ENCODE results near the gene FLNC.

FLNC gene

DNA sequence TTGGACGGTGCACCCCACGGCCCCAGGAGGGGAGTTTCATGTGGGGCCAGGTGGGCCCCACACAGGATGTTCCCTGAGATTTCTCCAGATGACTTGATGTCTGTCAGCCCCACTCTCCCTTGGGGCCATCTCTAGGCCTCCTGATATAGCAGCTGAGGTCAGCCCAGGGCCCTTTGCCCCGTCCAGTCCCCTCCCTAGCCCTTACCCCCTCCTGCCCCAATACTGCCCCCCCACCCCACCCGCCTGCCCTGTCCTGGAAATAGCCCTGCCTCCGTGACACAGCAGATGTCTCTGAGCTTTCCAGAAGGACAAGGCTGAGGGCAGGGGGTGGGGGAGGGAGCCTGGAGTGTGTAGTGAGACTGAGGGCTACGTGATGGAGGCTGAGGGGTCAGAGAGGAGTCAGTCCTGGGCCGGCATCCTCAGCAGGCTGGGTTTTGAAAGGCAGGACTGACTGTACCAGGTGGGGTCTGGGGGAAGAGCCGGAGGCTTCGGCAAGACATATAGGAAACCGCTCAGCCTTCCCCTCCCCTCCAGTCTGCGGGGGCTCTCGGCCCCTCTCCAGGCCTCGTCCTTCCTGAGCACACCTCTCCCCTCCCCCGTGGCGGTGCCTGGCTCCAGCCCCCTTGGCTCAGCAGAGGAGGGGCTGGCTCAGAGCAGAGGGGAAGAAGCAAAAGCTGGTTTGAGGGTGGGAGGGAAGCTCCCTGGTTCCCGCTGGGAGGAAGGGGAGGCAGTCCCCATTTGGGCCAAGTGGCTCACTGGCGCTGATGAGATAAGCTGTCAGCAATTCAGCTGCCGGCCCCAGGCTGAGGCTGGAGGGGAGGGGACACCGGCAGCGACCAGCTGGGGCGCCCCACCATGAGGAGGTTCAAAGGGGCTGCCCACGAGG, 2.0 kb downstream of the FLNC start:
- DNase-seq = no peak

DNA sequence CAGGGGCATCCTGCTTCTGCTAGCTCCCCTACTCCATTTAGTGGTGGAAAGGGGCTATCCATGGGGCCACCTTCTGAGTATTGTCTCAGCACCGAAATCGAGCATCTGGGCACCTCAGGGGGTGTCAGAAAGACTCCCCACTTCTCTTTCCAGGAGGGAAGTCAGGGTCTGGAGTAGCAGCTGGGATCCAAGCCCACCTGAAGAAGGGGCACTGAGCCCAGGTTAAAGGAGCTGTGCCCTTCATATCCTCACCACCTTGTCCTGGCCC, 2.6 kb downstream of the FLNC start:
- no peak for DNase-seq

DNA sequence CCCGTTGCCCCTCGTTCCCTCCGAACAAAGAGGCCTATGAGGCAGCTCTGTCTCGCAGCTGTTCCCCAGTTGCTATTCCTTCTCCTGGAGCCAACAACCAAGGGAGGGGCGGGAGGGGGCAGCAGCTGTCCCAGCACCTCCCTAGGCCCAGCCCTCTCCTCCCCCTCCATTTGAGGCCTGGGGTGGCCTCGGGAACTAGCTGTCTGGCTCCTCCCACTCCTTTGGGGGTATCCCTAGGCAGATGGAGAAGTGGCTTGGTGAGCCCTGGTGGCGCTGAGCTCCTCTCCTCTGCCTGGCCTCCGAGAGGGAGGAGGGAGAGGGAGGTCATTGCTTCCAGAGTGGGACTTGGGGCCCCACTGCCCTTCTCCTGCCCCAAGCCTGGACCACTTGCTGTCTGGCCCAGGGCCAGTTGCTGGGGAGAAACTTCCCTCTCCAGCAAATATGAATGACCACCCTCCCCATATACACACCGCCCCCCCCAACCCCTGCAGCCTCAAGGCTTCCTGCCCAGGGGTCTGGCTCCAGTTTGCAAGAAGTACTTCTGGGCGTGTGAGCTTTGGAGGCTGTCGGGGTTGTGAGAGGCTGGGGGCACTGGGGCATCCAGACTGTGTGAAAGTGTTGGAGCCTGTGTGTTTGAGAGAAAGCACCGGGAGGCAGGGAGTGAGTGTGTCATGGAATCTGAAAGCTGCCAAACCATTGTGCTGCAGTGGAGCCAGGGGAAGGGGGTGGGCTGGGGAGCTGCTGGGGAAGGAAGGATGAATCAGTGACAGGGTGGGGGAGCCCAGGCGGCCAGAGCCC, 3.1 kb downstream of the FLNC start:
- DNase-seq = no peak

DNA sequence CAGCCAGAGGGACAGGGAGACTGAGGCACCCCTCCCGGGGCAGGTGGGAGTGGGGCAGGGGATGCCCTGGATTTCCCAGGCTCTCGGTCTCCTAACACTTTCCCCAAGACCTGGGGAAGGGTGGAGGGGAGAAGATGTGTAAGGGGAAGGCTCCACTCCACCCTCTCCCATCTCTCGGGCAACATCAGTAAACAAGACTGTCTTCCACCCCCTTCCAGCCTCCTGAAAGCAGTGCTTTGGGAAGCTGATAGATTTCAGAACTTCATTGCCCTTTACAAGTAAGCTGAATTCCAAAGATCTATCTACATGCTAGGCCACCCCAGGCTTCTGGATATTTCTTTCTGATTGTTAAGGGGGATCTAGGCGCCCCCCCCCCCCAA, 3.7 kb downstream of the FLNC start:
- no peak for DNase-seq

DNA sequence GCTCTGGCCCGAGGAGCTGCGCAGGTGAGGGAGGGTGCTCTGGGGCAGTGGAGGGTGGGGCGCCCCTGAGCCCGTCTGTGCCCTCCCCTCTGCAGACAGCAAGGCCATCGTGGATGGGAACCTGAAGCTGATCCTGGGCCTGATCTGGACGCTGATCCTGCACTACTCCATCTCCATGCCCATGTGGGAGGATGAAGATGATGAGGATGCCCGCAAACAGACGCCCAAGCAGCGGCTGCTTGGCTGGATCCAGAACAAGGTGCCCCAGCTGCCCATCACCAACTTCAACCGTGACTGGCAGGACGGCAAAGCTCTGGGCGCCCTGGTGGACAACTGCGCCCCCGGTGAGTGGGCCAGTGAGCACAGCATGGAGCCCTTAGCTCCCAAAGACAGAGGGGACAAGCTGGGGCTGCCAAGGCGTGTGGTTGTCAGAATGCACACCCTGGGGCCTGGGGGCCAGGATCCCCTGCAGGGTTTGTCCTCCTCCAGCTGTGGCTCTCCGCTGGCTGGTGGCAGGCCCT, 5.1 kb downstream of the FLNC start:
- DNase-seq = no peak

DNA sequence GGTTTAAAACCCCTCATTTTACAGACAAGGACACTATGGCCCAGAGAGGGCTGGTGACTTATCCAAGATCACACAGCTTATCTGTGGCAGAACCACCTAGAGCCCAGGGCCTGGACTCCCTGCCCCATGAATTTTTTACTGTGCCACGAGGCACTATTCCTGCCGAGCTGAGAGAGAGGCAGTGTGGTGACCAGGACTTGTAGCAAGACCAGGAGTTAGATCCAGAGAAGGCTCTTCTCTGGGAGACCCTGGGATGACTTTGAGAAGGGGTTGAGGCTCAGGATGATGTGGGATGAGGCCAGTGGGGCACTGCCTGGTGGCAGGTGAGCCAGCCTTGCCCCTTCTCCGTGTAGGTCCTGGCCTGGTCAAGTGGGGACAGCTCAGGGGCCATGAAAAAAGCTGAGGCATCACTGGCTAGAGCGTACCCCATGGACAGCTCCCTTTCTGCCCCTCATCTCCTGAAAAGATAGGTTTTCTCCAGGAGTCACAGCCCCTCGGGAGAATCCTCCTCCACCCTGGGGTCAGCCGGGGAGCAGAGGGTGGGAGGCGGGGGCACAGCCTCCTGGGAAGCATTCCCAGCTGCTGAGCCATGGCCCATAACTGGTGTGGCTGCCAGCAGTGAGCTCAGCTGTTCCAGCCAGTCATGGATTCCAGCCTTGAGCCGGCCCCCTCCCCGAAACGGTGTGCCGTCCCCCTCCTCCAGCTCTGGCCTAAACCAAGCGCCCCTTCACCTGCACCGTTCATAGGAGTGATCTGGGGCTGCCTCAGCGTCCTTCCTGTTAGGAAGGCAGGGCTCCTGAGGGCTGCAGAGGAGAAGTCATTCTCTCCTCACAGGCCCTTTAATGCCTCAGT, 5.8 kb downstream of the FLNC start:
- DNase-seq = no peak

DNA sequence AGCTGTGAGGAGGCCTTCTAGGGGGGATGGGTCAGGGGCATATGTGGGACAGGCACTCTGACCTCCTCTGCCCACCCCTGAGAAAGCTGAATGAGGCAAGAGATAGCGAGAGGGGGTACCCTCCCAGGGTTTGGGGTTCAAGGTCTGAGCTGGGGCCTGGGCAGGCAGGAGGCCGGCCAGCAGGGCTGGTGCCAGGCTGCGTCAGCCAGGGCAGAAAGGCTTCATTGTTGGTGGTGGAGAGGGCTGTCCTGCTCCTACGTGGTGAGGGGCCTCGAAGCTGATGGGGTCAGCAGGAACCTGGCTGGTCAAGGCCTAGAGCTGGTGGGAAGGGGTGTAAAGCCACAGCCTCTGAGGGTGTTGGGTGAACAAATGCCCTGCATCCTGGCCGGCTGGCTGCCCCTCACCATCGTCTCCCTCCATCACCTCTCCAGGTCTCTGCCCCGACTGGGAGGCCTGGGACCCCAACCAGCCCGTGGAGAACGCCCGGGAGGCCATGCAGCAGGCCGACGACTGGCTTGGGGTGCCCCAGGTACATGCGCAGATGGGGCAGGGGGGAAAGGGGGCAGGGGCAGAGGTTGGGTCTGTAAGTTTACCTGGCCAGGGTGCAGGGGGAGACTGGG, 6.6 kb downstream of the FLNC start:
- DNase-seq = no peak

DNA sequence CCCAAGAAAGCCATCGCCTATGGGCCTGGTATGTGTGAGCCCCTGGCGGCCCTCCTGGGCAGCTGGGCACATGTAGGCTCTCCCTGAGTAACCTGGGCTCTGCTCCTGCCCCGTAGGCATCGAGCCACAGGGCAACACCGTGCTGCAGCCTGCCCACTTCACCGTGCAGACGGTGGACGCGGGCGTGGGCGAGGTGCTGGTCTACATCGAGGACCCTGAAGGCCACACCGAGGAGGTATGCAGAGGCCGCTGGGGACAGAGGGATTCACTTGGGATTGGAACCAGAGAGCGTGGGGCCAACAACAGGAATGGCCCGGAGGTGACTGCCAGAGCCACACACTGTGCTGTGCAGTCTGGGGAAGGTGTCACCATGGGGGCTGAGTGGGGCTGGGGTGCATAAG, 7.3 kb downstream of the FLNC start:
- DNase-seq = no peak

DNA sequence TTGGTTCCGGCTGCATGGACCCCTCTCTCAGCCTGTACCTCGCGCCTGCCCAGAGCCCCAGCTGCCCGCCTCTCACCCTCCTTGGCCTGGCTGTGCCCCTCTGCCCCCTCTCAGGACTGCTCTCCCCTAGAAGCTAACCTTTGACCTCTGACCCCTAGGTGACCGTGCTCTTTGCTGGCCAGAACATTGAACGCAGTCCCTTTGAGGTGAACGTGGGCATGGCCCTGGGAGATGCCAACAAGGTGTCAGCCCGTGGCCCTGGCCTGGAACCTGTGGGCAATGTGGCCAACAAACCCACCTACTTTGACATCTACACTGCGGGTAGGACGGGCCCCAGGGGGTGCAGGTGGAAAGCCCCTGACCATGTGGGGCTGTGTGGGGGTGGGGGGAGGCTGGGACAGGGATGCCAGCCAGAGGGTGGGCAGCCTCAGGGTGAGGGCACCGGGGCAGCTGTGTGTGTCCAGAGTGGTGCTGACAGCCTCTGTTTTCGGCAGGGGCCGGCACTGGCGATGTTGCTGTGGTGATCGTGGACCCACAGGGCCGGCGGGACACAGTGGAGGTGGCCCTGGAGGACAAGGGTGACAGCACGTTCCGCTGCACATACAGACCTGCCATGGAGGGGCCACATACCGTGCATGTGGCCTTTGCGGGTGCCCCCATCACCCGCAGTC, 8.0 kb downstream of the FLNC start:
- no peak for DNase-seq

DNA sequence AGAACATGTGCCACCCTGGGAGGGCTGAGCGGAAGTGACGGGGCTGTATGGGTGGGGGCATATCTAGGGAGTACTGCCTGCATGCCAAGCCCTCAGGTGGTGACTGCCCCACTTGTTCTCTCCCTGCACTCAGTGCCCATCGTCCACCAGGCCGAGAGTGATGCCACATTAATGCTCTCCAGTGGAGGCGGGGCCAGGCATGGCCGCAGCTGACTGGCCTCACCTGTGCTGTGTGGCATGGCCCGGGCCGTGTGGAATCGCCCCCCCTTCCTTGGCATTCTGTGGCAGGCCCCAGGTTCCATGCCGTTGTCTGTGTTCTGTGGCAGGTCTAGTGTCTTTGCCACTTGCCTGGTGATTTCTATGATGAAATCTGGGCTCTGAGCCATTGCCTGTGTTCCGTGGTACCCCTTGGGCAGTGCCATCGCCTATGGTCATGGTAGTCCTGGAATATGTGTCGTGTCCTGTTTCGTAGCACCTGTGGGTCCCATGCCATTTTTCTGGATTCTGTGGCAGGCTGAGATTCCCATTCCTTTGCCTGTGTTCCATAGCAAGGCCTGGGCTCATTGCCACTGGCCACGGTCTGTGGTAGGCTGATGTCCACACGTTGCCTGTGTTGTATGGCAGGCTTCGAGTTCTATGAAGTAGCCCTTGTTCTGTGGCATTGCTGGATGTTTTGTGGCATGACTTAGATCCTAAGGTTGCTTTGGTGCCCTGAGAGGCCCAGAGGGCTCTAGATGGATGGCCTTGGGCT, 8.9 kb downstream of the FLNC start:
- no peak for DNase-seq

DNA sequence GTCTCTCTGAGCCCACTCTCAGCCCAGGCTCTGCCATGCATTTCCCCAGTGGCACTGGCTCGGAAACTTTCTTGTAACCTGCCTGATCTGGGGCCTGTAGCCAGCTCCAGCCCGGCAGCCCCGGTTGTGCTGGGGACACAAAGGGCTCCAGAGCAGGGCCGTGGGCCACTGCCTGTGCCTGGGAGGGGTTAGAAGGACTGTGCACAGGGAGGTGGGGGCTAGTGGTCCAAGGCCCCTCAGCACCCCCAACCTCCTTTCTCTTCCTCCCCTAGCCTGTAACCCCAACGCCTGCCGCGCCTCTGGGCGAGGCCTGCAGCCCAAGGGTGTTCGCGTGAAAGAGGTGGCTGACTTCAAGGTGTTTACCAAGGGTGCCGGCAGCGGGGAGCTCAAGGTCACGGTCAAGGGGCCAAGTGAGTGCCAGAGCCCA, 9.6 kb downstream of the FLNC start:
- DNase-seq = no peak

DNA sequence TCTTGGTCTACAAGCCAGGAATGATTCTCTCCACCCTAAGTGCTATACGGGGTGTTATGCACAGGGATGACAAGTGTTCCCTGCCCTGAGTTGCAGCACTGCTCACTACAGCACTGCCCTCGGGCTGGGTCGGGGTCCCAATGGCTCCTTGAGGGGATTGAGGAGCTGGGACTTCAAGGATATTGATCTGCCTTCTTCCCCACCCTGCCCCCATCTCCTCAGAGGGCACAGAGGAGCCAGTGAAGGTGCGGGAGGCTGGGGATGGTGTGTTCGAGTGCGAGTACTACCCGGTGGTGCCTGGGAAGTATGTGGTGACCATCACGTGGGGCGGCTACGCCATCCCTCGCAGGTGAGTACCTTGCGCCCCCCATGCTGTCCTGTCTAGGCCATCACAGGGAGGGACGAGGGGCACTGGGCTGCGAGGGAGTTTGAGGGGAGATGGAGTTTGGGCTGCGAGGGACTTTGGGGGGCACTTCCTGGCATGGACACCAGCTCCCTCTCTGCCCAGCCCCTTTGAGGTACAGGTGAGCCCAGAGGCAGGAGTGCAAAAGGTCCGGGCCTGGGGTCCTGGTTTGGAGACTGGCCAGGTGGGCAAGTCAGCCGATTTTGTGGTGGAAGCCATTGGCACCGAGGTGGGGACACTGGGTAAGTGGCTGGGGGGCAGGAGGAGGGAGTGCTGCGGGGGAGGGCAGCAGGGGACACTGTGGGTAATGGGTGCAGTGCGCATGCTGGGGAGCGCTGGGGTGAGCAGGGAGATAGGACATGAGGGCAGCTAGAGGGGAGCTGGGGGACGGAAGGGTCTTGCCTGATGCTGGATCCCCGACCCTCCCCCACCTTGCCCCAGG, 10.3 kb downstream of the FLNC start:
- DNase-seq = no peak

DNA sequence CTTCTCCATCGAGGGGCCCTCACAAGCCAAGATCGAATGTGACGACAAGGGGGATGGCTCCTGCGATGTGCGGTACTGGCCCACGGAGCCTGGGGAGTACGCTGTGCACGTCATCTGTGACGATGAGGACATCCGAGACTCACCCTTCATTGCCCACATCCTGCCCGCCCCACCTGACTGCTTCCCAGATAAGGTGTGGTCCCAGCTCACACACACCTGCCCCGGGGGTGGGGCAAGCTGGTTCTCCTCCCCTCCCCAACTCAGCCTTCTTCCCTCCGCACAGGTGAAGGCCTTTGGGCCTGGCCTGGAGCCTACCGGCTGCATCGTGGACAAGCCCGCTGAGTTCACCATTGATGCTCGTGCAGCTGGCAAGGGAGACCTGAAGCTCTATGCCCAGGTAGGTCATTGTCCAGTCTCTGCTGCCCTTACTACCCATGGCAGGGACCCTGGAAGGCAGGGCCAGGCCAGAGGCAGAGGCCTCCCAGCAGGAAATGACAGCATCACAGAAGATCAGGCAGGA, 11.0 kb downstream of the FLNC start:
- DNase-seq = no peak

DNA sequence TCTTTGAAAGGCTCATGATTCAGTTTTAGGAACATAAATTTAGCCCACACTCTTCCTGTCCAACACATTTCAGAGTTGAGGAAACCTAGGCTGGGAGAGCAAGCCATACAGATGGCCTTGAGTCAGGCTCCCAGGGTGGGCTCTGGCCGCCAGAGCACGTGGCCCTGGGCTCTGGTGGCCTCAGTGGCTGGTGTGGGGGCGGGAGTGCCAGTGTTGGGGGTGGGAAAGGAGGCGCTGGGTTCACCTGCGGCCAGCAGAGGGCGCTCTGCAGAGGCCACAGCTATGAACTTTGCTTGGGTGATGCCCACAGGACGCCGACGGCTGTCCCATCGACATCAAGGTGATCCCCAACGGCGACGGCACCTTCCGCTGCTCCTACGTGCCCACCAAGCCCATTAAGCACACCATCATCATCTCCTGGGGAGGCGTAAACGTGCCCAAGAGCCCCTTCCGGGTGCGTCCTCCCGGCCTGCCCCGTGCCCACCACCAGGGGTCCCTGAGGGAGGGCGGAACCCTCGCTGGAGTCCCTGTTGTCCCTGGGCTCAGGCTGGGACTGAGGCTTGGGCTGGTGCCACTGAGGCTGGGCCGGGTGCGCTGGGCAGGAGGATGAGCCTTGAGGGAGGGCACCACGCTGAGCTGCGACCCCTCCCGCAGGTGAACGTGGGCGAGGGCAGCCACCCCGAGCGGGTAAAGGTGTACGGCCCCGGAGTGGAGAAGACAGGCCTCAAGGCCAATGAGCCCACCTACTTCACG, 11.9 kb downstream of the FLNC start:
- DNase-seq = no peak

DNA sequence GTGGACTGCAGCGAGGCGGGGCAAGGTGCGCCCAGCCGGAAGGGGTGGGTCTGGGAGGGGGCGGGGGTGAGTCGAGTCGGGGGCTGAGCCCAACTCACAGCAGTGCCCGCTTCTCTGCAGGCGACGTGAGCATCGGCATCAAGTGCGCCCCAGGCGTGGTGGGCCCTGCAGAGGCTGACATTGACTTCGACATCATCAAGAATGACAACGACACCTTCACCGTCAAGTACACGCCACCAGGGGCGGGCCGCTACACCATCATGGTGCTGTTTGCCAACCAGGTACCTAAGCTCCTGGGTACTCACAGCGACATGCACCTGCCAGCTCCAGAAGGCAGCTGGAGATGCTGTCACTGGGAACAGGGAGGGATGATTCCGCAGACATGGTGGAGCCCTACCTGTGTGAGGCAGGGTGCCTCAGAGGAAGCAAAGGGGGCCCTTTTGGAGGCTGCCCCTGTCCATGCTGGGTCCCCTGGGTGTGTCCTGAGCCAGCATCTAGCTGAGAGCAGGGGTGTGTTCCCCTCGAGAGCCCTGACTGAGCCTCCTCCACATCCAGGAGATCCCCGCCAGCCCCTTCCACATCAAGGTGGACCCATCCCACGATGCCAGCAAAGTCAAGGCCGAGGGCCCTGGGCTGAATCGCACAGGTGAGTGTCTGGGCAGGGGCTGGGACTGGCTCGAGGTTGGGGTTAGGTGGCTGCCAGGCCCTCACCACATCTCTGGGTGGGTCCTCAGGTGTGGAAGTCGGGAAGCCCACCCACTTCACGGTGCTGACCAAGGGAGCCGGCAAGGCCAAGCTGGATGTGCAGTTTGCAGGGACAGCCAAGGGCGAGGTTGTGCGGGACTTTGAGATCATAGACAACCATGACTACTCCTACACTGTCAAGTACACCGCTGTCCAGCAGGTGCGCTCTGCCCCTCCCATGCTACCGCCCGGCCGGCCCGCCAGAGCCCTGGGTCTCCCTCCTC, 12.8 kb downstream of the FLNC start:
- DNase-seq = no peak

DNA sequence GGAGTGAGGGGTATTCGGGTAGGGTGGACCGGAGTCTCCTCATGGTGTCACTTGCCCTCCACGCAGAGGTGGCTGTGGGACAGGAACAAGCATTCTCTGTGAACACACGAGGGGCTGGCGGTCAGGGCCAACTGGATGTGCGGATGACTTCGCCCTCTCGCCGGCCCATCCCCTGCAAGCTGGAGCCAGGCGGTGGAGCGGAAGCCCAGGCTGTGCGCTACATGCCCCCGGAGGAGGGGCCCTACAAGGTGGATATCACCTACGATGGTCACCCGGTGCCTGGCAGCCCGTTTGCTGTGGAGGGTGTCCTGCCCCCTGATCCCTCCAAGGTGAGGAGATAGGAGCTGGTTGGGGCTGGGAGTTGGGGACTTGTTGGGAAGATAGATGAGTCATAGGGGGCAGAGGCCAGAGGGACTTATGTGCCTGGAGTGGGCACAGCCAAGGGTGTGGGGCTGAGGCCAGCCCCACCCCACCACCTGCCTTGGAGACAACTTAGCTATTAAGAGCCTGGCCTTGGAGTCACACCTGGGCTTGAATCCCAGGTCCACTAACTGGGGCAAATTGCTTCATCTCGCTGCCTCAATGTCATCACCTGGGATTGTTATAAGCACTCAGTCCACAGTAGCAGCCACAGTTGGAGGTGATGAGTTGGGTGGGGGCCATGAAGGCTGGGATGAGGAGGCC, 13.9 kb downstream of the FLNC start:
- no peak for DNase-seq

DNA sequence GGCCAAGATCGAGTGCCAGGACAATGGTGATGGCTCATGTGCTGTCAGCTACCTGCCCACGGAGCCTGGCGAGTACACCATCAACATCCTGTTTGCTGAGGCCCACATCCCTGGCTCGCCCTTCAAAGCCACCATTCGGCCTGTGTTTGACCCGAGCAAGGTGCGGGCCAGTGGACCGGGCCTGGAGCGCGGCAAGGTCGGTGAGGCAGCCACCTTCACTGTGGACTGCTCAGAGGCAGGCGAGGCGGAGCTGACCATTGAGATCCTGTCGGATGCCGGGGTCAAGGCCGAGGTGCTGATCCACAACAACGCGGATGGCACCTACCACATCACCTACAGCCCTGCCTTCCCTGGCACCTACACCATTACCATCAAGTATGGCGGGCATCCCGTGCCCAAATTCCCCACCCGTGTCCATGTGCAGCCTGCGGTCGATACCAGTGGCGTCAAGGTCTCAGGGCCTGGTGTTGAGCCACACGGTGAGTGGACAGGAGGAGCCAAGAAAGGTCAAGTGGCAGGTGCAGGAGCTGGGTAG, 14.6 kb downstream of the FLNC start:
- no peak for DNase-seq

All from activated gamma-delta T cell (primary cell).